ENCODE measurements around the gene DAGLA. TPM values are rescaled to one million over a fixed set of nuclear protein-coding genes. Genes with fewer than 3 reads are reported as not detected.
A peak's percentile ranks its signal among the peaks of the same experiment; 100 is the strongest.

DAGLA gene
- total RNA-seq, 1 experiment from 2014 or later, result 6.2 TPM

DNA sequence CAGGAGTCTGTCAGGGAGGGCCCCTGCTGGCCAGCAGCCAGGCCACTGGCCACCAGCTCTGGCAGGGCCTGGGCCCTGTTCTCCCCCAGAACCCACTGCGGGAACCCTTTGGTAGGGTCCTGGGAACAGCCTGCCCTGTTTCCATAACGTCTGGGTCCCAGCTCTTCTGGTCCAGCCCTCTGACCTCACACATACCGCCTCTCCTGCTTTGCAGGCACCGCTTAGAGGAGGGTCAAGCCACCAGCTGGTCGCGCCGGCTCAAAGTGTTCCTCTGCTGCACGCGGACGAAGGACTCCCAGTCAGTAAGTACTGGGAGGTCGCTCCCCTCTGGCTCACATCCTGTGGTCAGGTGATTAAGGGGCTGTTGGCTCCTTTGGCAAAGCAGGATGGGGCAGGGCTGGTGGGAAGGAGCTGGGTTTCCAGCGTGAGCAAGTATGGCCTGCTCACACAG lies 45.6 kb downstream of the DAGLA start:
- peak; percentile 86 for DNase-seq (ENCODE audit: low read depth)

DNA sequence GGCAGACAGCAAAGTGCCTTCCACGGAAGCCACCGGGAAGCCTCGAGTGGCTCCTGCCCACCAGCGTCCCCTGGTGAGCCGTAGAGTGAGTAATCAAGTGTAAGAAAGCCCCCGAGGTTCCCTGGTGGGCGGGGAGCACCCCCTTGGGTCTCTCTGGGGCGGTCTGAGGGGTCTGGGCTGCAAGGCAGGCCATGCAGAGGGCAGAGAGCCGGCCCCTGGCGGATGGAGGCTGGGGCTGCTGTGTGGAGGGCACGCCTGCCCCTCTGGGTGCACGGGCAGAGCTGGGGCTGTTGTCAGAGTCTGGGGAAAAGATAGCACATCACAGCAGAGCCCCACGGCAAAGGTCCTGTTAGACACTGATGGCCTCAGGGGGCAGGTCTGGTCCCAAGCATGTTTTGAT lies 46.6 kb downstream of the DAGLA start:
- DNase-seq (ENCODE audit: low read depth), result no peak

DNA sequence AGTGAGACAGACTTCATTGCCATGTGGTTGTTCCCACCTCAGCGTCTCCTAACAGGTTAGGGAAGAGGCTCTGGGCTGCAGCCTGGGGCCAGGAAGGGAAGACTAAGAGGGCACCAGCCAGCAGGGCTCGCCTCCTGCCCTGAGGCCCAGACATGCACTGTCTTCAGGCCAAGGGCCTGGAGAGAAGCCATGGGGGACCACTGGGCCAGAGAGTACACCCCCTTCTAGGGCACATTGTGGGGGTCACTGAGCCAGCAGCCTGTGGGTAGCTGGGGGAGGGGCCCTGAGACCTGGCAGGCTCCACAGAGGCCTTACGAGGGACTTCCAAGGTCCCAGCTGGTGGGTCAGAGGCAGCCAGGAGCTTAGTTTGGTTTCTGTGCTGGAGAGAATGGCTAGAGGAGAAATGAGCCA lies 47.2 kb downstream of the DAGLA start:
- no peak for DNase-seq (ENCODE audit: low read depth)

DNA sequence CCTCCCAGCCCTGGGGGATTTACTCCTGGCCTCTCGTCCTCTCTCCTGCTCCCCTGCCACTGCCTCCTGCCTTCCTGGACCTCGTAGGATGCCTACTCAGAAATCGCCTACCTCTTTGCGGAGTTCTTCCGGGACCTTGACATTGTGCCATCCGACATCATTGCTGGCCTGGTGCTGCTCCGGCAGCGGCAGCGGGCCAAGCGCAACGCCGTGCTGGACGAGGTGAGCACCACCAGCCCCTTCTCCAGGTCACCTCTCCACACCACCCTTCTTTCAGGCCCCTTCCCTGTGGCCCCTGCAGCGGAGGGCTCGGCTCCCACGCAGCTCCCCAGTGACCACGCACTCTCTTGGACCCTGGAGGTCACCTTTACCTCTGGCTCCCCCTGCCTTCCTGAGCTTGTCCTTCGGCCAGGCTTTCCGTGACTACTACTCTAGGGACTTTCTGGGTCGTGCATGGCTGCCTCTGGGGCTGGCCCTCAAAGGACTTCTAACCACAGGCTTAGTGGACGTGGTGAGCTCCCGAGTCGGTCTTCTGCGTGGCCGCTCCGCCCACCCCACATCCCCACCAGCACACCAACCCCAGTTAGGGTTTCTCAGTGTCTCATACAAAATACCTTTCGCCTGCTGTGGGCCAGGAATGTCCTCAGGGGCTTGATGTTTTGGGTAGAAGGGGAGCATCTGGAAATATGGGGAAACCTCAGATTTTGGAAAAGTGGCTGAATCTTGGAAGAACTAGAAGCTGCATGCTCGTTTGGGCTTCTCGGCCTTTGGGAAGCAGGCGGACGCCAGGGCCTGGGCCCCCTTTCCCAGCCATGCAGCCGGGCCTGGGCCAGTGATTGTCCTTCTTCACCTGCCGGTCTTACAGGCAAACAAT lies 48.1 kb downstream of the DAGLA start:
- no peak for DNase-seq (ENCODE audit: low read depth)

DNA sequence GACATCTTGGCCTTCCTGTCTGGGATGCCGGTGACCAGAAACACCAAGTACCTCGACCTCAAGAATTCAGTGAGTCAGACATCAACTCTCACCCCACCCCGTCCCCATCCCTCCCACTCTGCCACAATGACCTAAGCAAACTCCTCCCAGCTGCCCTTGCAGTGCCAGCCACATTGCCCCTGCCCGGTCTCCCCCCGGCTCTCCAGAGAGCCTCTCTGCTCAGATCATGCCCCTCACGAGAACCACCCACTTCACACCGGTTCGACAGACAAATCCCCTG lies 48.7 kb downstream of the DAGLA start:
- peak; percentile 79 for DNase-seq (ENCODE audit: low read depth)

DNA sequence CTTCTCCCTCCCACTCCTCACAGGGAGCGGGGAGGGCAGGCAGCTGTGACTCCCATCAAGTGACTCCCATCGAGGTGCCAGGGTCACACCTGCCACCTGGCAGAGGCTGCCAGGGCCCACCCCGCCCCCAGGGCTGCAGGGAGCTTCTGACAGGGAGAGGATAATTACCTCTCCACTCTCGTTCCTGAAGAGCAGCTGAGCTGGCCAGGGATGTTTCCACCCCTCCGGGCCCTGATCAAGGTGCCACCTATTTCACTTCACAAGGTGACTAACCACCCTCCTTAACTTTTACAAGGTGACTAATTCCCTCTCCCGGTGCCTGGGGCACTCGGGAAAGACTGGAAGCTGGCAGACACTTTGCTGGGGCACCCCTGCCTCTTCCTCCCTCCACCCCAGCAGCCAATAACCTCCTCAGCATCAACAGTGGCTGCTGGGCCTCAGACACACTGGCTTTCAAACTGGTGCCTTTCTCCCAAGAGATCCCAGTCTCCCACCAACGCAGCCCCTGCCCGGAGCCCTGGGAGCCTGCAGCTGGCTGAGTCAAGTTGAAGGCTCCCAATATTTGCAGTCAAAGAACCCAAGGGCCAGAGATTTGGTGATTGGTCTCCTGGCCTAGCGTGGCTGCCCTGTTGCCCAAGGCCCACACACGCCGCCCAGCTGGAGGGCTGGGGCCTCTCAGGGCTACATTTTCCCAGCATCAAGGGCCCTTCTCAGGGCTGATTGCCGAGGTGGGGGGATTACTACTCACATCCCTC lies 50.2 kb downstream of the DAGLA start:
- peak; percentile 25 for DNase-seq (ENCODE audit: low read depth)

DNA sequence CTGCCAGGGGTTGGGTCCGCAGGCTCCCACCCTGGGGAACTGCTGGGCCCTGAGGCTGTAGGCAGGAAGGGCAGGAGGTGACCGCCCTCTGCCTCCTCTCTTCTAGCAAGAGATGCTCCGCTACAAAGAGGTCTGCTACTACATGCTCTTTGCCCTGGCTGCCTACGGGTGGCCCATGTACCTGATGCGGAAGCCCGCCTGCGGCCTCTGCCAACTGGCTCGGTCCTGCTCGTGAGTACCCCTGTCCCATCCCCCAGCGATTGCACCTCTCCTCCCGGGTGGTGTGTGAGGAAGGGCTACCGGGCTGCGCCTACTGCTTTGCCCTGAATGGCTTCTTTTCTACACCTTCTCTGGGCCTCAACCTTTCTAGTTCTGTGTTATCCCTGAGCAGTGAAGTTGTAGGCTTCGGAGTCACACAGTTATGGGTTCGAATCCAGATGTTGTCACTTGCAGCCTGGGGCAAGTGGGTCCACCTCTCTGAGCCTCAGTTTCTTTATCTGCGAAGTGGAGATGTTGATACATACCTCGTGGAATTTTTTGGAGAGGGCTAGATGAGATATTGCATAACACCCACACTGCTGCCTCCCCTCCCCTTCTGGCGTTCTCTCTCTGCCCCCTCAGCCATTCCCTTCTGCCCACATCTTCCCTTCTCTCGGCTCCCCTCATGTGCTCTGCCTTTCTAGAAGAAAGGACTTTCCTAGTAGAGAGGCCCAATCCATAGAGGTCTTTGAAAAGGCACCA lies 51.2 kb downstream of the DAGLA start:
- no peak for DNase-seq (ENCODE audit: low read depth)

DNA sequence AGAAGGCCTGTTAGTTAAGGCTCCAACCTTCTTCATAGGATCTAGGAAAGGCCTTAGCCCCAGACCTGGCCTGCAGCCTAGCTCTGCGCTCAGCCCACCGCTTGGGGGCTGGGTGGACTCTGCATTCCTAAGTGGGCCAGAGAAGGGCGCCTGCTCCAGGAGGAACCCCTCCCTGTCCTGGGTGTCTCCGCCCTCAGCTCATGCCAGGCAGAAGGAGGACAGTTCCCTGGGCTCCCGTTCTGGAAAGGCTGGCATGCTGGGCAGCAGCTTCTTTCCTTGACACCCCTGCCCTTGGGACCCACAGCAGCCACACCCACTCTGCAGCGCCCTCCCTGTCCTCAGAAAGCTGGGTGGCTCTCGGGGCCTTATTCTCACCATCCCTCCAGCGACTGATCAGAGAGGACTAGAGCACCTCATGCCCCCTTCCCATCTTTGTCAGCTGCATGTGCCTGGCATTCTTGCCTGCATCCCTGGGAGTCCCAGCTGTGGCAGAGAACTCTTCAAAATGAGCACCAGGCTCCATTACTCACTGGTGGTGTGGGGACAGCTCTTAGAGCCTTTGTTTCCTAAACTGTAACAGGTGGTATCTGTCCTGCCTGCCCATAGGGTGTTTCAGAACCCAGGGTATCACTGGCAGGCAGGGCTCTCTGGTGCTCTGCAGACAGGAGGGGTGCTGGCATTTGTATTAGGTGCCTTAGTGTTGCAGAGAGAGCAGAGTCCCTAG lies 51.9 kb downstream of the DAGLA start:
- no peak for DNase-seq (ENCODE audit: low read depth)

DNA sequence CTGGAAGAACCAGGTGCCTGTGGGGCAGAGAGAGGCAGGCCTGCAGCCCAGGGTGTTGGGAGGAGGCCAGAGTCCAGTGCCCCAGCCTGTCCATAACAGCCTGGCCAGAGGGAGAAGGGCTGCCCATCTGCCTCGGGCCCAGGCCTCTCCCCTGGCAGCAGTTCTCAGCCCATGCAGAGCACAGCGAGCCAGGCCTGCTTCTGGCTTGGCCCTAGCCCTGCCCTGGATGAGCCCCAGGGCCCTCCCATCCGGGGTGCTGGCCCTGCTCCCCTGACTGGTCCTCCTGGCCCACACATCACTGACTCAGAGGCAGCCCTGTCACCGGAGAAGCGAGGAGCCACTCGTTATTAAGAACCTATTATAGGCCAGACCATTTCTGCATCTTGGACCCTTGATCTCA lies 52.5 kb downstream of the DAGLA start:
- no peak for DNase-seq (ENCODE audit: low read depth)

DNA sequence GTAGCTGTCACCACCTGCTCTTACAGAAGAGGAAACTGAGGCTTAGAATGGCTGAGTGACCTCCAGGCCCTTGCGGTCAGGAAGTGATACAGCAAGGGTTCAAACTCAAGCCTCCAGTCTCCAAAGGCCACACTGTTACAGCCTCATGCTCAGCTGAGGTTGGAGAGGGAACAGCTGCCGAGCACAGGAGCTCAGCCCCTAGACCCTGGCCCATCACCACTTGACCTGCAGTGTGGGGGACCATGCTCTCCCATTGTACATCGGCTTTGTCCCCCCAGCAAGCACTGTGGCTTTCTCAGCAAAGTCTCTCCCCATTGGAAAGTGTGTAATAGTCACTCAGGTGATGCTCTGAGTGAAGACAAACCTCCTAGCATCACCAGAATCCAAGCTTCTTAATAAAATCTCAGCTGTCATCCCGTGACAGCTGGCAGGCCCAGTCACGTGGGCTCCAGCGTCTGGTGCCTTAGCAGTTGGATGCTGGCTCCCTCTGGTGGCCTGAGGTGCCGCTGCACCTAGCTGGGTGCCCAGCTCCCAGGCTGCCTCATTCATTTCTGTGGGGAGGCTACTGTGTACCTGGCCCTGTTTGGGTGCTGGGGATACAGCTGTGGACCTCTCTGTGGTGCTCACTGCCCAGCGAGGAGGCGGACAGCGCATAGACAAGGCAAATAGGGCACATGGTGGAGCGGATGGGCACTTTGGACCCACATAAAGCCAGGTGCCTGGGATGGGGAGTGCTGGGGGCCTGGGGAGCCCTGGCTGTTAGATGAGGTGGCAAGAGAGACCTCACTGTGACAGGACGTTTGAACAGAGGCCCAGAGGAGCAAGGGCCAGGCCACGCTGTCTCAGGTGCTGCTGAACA lies 53.2 kb downstream of the DAGLA start:
- peak; percentile 76 for DNase-seq (ENCODE audit: low read depth)

DNA sequence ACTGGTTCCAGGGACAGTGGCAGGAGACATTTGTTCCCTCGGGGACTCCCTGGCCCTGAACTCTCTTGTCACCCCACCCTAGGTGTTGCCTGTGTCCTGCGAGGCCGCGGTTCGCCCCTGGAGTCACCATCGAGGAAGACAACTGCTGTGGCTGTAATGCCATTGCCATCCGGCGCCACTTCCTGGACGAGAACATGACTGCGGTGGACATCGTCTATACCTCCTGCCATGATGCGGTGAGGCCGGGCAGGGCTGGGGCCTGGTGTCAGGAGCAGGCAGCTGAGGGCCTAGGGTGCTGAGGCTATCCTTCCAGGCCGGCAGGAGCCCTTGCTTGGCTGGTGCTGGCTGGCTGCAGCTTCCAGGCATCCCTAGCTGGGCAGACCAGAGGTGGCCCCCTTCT lies 54.6 kb downstream of the DAGLA start:
- DNase-seq (ENCODE audit: low read depth), result no peak

DNA sequence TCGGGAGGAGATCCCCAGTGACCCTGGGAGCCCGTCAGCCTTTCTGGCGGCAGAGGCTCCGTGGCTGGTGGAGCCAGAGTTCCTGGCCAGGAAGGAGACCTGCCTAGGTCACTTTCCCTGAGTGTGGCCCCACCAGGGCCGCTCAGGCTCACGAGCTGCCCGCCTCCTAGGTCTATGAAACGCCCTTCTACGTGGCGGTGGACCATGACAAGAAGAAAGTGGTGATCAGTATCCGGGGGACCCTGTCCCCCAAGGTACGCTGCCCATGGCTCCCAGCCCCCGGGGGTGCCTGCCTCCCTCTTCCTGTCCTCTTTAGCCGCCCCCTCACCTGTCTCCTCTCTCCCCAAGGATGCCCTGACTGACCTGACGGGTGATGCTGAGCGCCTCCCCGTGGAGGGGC lies 55.2 kb downstream of the DAGLA start:
- no peak for DNase-seq (ENCODE audit: low read depth)

DNA sequence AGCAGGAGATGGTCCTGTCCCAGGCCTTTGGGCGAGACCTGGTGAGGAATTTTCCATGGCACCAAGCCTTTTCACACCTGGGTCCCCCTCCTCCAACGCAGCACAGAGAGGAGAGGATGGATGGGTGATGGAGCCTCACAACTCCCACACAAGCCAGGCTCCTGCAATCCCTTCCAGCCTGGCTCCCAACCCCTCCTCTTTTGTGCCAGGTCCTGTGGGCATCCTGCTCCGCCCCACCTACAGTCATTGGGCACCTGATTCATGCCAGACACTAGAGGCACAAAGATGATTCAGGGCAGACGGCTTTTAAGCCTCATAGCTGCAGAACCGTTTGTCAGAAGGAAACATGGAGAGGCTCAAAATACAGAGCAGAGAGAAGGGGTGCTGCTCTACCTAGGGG lies 56.1 kb downstream of the DAGLA start:
- no peak for DNase-seq (ENCODE audit: low read depth)

DNA sequence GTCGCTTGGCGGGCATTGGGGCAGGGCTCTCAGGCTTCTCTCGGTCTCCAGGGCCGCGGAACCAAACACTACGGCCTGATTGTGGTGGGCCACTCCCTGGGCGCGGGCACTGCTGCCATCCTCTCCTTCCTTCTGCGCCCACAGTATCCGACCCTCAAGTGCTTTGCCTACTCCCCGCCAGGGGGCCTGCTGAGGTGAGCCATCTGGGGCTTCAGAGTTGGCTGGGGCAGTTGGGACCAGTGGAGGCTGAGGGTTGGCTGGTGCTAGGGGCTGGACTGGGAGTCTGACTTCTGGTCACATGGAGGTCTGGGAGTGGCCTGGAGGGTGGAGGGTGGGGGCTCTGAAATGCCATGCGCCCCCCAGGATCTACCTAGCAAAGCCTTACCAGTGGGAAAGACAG lies 56.9 kb downstream of the DAGLA start:
- DNase-seq (ENCODE audit: low read depth), result no peak

DNA sequence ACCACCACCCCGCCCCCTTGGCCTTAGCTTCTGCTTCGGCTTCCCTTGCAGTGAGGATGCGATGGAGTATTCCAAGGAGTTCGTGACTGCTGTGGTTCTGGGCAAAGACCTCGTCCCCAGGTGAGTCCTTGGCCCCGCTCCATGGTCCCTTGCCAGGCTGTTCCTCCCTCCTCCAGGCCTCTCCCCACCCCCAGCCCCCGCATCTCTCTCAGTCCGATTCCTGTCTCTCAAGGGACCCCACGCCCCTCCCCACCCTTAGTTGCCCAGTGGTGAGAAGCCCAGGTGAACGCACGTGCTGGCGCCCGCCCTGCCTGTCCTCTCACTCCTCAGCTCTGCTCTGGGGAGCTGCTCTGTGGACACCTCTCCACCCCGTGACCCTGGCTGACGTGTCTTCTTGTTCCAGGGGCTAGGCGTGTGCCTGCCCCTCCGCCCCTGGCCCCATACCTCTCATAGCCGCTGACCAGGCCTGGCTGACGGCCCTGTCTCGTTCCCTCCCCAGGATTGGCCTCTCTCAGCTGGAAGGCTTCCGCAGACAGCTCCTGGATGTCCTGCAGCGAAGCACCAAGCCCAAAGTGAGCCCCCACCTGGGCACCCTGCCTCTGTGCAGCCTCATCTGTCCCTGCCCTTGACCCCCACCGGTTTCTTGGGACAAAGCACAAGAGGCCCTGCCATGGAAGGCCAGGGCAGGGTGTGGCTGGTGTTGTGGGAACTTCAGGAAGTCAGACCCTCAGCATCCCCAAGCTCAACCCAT lies 57.6 kb downstream of the DAGLA start:
- DNase-seq (ENCODE audit: low read depth), result no peak

DNA sequence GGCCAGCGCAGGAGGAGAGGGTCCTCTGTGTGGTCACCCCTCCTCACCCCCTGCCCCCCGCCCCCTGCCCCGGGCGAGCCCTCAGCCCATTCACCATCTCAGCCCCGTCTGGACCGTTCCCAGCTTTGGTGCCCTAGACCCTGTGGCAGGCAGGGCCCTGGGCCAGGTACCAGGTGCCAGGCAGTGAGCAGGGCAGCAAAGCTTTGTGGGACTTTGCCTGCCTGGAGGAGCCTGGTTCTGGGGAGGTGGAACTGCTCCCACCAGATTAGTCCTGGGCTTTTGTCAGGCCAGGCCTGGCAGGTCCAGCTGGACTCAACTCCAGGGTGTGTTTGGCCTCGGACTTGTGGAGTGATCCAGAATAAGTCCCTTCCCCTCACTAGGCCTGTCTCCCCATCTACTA lies 58.6 kb downstream of the DAGLA start:
- no peak for DNase-seq (ENCODE audit: low read depth)

DNA sequence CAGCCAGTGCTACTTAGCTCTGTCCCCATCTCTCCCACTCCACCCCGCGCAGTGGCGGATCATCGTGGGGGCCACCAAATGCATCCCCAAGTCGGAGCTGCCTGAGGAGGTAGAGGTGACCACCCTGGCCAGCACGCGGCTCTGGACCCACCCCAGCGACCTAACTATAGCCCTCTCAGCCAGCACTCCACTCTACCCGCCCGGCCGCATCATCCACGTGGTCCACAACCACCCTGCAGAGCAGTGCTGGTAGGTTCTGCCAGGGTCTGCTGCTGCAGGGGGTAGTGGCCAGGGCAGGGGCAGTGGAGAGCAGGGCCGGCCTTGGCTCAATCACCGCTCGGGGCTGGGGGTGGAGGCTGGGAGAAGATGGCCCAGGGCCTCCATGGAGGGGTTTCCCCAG lies 59.2 kb downstream of the DAGLA start:
- no peak for DNase-seq (ENCODE audit: low read depth)

DNA sequence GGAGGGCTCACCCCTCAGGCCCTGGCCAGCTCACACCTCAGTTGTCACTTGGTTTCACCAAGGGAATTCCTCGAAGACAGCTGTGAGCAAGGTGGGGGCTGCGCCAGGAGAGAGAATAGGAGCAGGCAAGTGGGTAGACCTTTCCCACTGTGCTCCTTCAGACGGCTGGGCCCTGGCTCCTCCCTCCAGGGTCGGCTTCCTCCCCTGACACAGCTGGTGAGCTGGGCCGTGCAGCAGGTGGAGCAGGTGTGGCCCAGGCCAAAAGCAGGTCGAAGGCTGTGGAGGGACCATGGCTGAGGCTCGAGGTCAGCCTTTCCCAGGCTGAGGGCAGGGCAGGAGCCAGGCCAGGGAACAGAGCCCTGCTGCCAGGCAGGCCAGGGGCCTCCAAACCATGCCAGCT lies 59.8 kb downstream of the DAGLA start:
- no peak for DNase-seq (ENCODE audit: low read depth)

DNA sequence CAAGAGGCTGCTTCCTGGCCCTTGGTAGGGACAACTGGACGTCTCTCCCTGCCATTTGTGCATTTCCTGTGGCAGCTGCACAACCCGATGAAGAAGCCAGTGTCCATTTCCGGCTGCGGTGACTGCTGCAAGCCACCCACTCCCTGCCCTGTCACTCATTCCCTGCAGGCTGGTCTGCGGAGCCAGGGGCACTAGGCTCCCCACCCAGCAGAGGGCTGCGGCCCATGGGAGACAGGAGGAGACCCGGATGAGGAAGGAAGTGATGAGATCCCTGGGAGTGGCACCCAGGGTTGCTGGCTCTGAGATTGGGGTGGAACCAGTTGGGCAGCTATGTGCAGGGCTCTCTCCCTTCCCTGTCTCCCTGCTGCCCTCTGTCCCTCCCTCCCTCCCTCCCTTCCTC lies 62.2 kb downstream of the DAGLA start:
- no peak for DNase-seq (ENCODE audit: low read depth)
